ENCODE data around the gene IFITM10. TPM values are rescaled to one million over a fixed set of nuclear protein-coding genes. Genes with fewer than 3 reads are reported as not detected.
A peak's percentile ranks its signal among the peaks of the same experiment; 100 is the strongest.

Gene IFITM10
- total RNA-seq, 2 donors from 2014 or later, result 2.3 to 8.1 TPM

- no peaks in the 10 kb centered on the region for H3K9me3 Mint-ChIP-seq
- peak in 1 of 2 donors; percentile 0 for ATAC-seq
- peak overlapping the region; percentile 82 to 94 for H3K27ac Mint-ChIP-seq
- peak overlapping the region; percentile 83 for H3K4me3 Mint-ChIP-seq
- DNase-seq (ENCODE audit: low spot score), result no peak
- peaks cover 32 to 55% of the 10 kb centered on the region in 2 donors for H3K4me1 Mint-ChIP-seq (ENCODE audit: low read depth in 2 of 2)
- no peaks in the 10 kb centered on the region for H3K36me3 Mint-ChIP-seq
- no peaks in the 10 kb centered on the region for H3K27me3 Mint-ChIP-seq
These were observed 6.7 kb upstream of the IFITM10 start for GRCh38 chr11:1756791-1757771.

- Mint-ChIP-seq H3K27ac (peak overlapping the region; percentile 82 to 94), H3K4me1 (ENCODE audit: low read depth in 2 of 2) (peaks cover 31 to 50% of the 10 kb centered on the region in 2 donors), H3K4me3 (peak overlapping the region; percentile 44), H3K9me3 (no peaks in the 10 kb centered on the region), H3K36me3 (no peaks in the 10 kb centered on the region), H3K27me3 (no peaks in the 10 kb centered on the region)
- no peak for ATAC-seq
- no peak for DNase-seq (ENCODE audit: low spot score)
These were observed 5.5 kb upstream of the IFITM10 start for GRCh38 chr11:1755692-1756561.

GRCh38 chr11:1755344-1755691 is 4.9 kb upstream of the IFITM10 start:
- Mint-ChIP-seq H3K36me3 (no peaks in the 10 kb centered on the region), H3K9me3 (no peaks in the 10 kb centered on the region), H3K27ac (peak overlapping the region; percentile 82 to 94), H3K27me3 (peaks cover 2 to 4% of the 10 kb centered on the region in 2 donors), H3K4me3 (peak overlapping the region; percentile 44), H3K4me1 (ENCODE audit: low read depth in 2 of 2) (peaks cover 35 to 50% of the 10 kb centered on the region in 2 donors)
- ATAC-seq (no peak), DNase-seq (ENCODE audit: low spot score) (no peak)

- Mint-ChIP-seq H3K27ac (peak overlapping the region in 1 of 2 donors; percentile 48), H3K4me3 (peak overlapping the region; percentile 12), H3K9me3 (no peaks in the 10 kb centered on the region), H3K4me1 (ENCODE audit: low read depth in 2 of 2) (peaks cover 43 to 55% of the 10 kb centered on the region in 2 donors), H3K36me3 (no peaks in the 10 kb centered on the region), H3K27me3 (peaks cover 4 to 12% of the 10 kb centered on the region in 2 donors)
- no peak for DNase-seq (ENCODE audit: low spot score)
- no peak for ATAC-seq
These were observed 4.2 kb upstream of the IFITM10 start for GRCh38 chr11:1754376-1755150.

- no peaks in the 10 kb centered on the region for H3K9me3 Mint-ChIP-seq
- ATAC-seq (no peak), DNase-seq (ENCODE audit: low spot score) (no peak)
- no peak overlapping the region for H3K27ac Mint-ChIP-seq
- peaks cover 43 to 54% of the 10 kb centered on the region in 2 donors for H3K4me1 Mint-ChIP-seq (ENCODE audit: low read depth in 2 of 2)
- H3K36me3 Mint-ChIP-seq, result no peaks in the 10 kb centered on the region
- H3K4me3 Mint-ChIP-seq, result no peak overlapping the region
- peaks cover 4 to 12% of the 10 kb centered on the region in 2 donors for H3K27me3 Mint-ChIP-seq
These were observed 3.5 kb upstream of the IFITM10 start for GRCh38 chr11:1753929-1754305.

GRCh38 chr11:1753229-1753928 is 3.0 kb upstream of the IFITM10 start:
- ATAC-seq (no peak), DNase-seq (ENCODE audit: low spot score) (no peak)
- no peaks in the 10 kb centered on the region for H3K9me3 Mint-ChIP-seq
- H3K4me1 Mint-ChIP-seq (ENCODE audit: low read depth in 2 of 2), result peaks cover 38 to 50% of the 10 kb centered on the region in 2 donors
- peaks cover 4 to 12% of the 10 kb centered on the region in 2 donors for H3K27me3 Mint-ChIP-seq
- no peaks in the 10 kb centered on the region for H3K36me3 Mint-ChIP-seq
- H3K4me3 Mint-ChIP-seq, result peak overlapping the region; percentile 25
- peak overlapping the region in 1 of 2 donors; percentile 41 for H3K27ac Mint-ChIP-seq

GRCh38 chr11:1752907-1753228 is 2.5 kb upstream of the IFITM10 start:
- no peaks in the 10 kb centered on the region for H3K36me3 Mint-ChIP-seq
- H3K27me3 Mint-ChIP-seq, result peaks cover 4 to 12% of the 10 kb centered on the region in 2 donors
- H3K4me1 Mint-ChIP-seq (ENCODE audit: low read depth in 2 of 2), result peaks cover 37 to 53% of the 10 kb centered on the region in 2 donors
- H3K9me3 Mint-ChIP-seq, result no peaks in the 10 kb centered on the region
- H3K4me3 Mint-ChIP-seq, result peak overlapping the region; percentile 25
- DNase-seq (ENCODE audit: low spot score) (no peak), ATAC-seq (no peak)
- H3K27ac Mint-ChIP-seq, result peak overlapping the region in 1 of 2 donors; percentile 41

GRCh38 chr11:1751999-1752906 is 1.9 kb upstream of the IFITM10 start:
- no peak for ATAC-seq
- DNase-seq (ENCODE audit: low spot score), result peak; percentile 59
- H3K36me3 Mint-ChIP-seq, result no peaks in the 10 kb centered on the region
- peaks cover 4 to 12% of the 10 kb centered on the region in 2 donors for H3K27me3 Mint-ChIP-seq
- H3K4me1 Mint-ChIP-seq (ENCODE audit: low read depth in 2 of 2), result peaks cover 31 to 48% of the 10 kb centered on the region in 2 donors
- H3K27ac Mint-ChIP-seq, result peak overlapping the region in 1 of 2 donors; percentile 41
- H3K9me3 Mint-ChIP-seq, result no peaks in the 10 kb centered on the region
- H3K4me3 Mint-ChIP-seq, result no peak overlapping the region

GRCh38 chr11:1751531-1751921 is 1.1 kb upstream of the IFITM10 start:
- no peak overlapping the region for H3K4me3 Mint-ChIP-seq
- ATAC-seq (no peak), DNase-seq (ENCODE audit: low spot score) (no peak)
- no peaks in the 10 kb centered on the region for H3K36me3 Mint-ChIP-seq
- H3K9me3 Mint-ChIP-seq, result no peaks in the 10 kb centered on the region
- peaks cover 29 to 43% of the 10 kb centered on the region in 2 donors for H3K4me1 Mint-ChIP-seq (ENCODE audit: low read depth in 2 of 2)
- H3K27ac Mint-ChIP-seq, result no peak overlapping the region
- peaks cover 4 to 12% of the 10 kb centered on the region in 2 donors for H3K27me3 Mint-ChIP-seq

GRCh38 chr11:1750840-1751530 is 590 bp upstream of the IFITM10 start:
- Mint-ChIP-seq H3K27me3 (peaks cover 4 to 12% of the 10 kb centered on the region in 2 donors), H3K4me1 (ENCODE audit: low read depth in 2 of 2) (peaks cover 29 to 43% of the 10 kb centered on the region in 2 donors), H3K4me3 (peak overlapping the region; percentile 71), H3K27ac (peak overlapping the region; percentile 43 to 47), H3K9me3 (peaks cover 3% of the 10 kb centered on the region), H3K36me3 (peaks cover 4% of the 10 kb centered on the region)
- DNase-seq (ENCODE audit: low spot score) (peak; percentile 58), ATAC-seq (no peak)

GRCh38 chr11:1749395-1750351 is 722 bp downstream of the IFITM10 start:
- H3K4me1 Mint-ChIP-seq (ENCODE audit: low read depth in 2 of 2), result peaks cover 26 to 37% of the 10 kb centered on the region in 2 donors
- ATAC-seq, result no peak
- peak overlapping the region; percentile 43 to 47 for H3K27ac Mint-ChIP-seq
- peaks cover 4 to 12% of the 10 kb centered on the region in 2 donors for H3K27me3 Mint-ChIP-seq
- H3K36me3 Mint-ChIP-seq, result peaks cover 6% of the 10 kb centered on the region
- H3K4me3 Mint-ChIP-seq, result peak overlapping the region; percentile 71
- H3K9me3 Mint-ChIP-seq, result peaks cover 8% of the 10 kb centered on the region
- DNase-seq (ENCODE audit: low spot score), result no peak

All from natural killer cell treated with Interleukin-12 subunit alpha and Interleukin-12 subunit beta and Interleukin-15 and Interleukin-18, amount 100 ng/mL, for 72 hours (primary cell).